G401.6 (cell line): Measurements from ENCODE around the gene RPUSD2.

Experiments
- FAIRE-seq: peaks from 2 replicates; lab custom pipeline; 2012; peaks lifted over from hg19 to GRCh38; lab: Jason Lieb, UNC

RPUSD2 gene

DNA sequence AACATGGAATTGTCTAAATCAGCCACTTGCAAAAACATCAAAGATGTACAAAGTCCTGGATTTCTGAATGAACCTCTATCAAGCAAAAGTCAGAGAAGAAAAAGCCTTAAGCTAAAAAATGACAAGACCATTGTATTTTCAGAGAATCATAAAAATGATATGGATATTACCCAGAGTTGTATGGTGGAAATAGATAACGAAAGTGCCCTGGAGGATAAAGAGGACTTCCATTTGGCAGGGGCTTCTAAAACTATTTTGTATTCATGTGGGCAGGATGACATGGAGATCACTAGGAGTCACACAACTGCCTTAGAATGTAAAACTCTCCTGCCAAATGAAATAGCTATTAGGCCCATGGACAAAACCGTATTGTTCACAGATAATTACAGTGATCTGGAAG lies 54.3 kb downstream of the RPUSD2 start:
- FAIRE-seq = no peak
